ENCODE data around the gene KLHL25. TPM values are rescaled to one million over a fixed set of nuclear protein-coding genes. Genes with fewer than 3 reads are reported as not detected.
A peak's percentile ranks its signal among the peaks of the same experiment; 100 is the strongest.
"Not testable (repeated sequence)": the region's sequence is repeated elsewhere in the genome, so short reads cannot be mapped to it uniquely, and the experiment has no call there.

KLHL25 gene
- total and polyA plus RNA-seq, 5 donors from 2014 or later, result 0.76 to 8.8 (median 1.5) TPM

DNA sequence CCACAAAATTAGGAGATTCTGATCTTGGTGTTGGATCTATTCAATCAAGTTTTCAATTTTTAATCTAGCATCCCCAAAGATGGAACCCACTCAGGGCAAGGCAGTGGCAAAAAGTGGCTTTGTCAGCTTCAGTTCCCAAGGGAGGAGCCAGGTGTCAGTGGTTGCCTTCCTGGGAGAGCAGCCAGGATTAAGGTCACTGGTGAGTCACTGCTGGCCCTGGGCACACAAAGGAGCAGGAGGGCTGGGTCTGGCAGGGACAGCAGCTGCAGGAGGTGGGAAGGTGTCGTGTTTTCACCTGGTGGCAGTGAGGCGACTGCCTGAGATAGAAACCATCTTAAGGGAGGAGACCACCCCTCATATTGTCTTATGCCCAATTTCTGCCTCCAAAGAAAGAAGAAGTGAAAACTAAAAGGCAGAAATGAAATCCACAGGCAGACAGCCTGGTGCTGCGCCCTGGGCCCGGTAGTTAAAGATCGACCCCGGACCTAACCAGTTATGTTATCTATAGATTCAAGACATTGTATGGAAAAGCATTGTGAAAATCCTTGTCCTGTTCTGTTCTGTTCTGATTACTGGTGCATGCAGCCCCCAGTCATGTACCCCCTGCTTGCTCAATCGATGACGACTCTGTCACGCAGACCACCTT lies 5.9 kb upstream of the KLHL25 start:
- Mint-ChIP-seq H3K27ac (no peak overlapping the region), H3K27me3 (peaks cover 16% of the 10 kb centered on the region), H3K4me1 (peaks cover 0 to 6% (median 5%) of the 10 kb centered on the region in 4 donors), H3K9me3 (no peaks in the 10 kb centered on the region), H3K4me3 (peak overlapping the region in 1 of 4 donors; percentile 16), H3K36me3 (peaks cover 3% of the 10 kb centered on the region)
- ATAC-seq (ENCODE audit: low read depth in 2 of 2) (no peak), DNase-seq (no peak)
- Histone ChIP-seq H3K27me3 (ENCODE audit: control insufficient read depth, insufficient read depth, low read length) (peaks cover 3% of the 10 kb centered on the region), H3K4me1 (ENCODE audit: control insufficient read depth, insufficient read depth, low read length, poor library complexity, severe bottlenecking) (peaks cover 1% of the 10 kb centered on the region), H3K9me3 (ENCODE audit: control insufficient read depth in 2 of 2, low read length in 2 of 2) (no peaks in the 10 kb centered on the region), H3K27ac (ENCODE audit: insufficient read depth, low read length, poor library complexity, severe bottlenecking) (no peak overlapping the region), H3K4me3 (ENCODE audit: low read depth, low read length) (no peak overlapping the region), H3K36me3 (ENCODE audit: control insufficient read depth, insufficient read depth, low read length) (no peaks in the 10 kb centered on the region)

DNA sequence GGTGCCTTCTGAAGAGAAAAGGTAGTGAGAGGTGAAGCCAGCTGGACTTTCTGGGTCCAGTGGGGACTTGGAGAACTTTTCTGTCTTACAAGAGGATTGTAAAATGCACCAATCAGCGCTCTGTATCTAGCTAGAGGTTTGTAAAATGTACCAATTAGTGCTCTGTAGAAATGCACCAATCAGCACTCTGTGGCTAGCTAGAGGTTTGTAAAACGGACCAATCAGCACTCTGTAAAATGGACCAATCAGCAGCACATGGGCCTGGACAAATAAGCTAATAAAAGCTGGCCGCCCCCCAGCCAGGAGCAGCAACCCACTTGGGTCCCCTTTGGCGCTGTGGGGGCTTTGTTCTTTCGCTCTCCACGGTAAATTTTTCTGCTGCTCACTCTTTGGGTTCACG lies 1.6 kb upstream of the KLHL25 start:
- H3K27ac Mint-ChIP-seq; H3K4me3 ChIP-seq (ENCODE audit: low read depth, low read length); H3K27ac ChIP-seq (ENCODE audit: insufficient read depth, low read length, poor library complexity, severe bottlenecking); H3K9me3 ChIP-seq (ENCODE audit: control insufficient read depth in 2 of 2, low read length in 2 of 2); ATAC-seq (ENCODE audit: low read depth in 2 of 2); H3K9me3 Mint-ChIP-seq; H3K27me3 ChIP-seq (ENCODE audit: control insufficient read depth, insufficient read depth, low read length); DNase-seq; H3K36me3 ChIP-seq (ENCODE audit: control insufficient read depth, insufficient read depth, low read length); H3K36me3 Mint-ChIP-seq: not testable (repeated sequence)
- H3K4me3 Mint-ChIP-seq, result peak overlapping the region in 2 of 4 donors; percentile 84 to 92
- H3K27me3 Mint-ChIP-seq, result peaks cover 17% of the 10 kb centered on the region
- H3K4me1 ChIP-seq (ENCODE audit: control insufficient read depth, insufficient read depth, low read length, poor library complexity, severe bottlenecking), result peaks cover 25% of the 10 kb centered on the region
- peaks cover 9 to 40% (median 28%) of the 10 kb centered on the region in 4 donors for H3K4me1 Mint-ChIP-seq

DNA sequence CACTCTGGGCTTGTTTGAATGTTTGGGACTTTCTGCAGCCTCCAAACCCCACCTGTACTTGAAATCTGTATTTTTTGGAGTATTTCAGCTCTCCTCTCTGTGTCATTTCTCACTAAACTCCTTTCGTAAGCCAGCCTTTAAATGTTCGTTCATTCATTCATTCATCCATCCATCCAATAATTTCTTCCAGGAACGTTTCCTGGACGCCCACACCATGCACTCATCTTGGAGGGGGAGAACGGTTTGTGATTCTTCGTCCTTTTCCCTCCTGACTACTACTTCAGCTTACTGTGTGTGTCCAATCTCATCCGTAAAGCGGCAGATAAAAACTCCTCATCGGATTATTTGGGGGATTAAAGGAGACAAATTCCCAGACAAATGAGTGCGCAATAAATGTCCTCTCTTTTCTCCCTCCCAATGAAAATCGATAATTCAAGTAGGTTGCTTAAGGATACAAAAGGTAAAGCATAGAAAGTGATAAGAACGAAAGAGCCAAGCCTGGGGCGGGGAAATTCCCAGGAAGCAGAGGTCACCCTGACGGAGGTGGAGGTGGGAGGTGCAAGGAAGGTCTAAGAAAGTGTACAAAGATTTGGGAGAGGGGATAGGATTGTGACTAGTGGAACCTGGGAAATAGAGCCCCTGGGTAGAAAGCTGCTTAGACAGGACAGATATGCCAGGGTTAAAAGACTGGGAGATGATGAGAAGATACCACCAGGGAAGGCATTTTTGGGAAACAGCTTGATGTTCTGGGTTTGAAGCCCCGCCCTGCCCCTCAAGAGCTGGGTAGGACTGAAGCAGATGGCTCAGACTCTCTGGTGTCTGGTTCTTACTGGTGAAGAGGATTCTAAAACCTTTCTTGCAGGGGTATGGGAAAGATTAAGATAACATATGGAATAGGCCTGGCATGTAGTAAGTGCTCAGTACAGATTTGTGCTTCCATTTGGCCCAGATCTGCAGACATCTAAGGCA lies 896 bp upstream of the KLHL25 start:
- H3K27ac ChIP-seq (ENCODE audit: insufficient read depth, low read length, poor library complexity, severe bottlenecking), result no peak overlapping the region
- no peaks in the 10 kb centered on the region for H3K9me3 Mint-ChIP-seq
- ATAC-seq (ENCODE audit: low read depth in 2 of 2), result no peak

GRCh38 chr15:85793641-85794597 lies 806 bp downstream of the KLHL25 start:
- peak overlapping the region; percentile 78 for H3K27ac ChIP-seq (ENCODE audit: insufficient read depth, low read length, poor library complexity, severe bottlenecking)
- H3K36me3 ChIP-seq (ENCODE audit: control insufficient read depth, insufficient read depth, low read length), result no peaks in the 10 kb centered on the region
- Mint-ChIP-seq H3K36me3 (peaks cover 3% of the 10 kb centered on the region), H3K27ac (peak overlapping the region; percentile 56 to 89 (median 88)), H3K27me3 (peaks cover 12% of the 10 kb centered on the region), H3K4me1 (peaks cover 9 to 52% (median 36%) of the 10 kb centered on the region in 4 donors), H3K4me3 (peak overlapping the region; percentile 87 to 95 (median 94)), H3K9me3 (no peaks in the 10 kb centered on the region)
- peak overlapping the region; percentile 85 for H3K4me3 ChIP-seq (ENCODE audit: low read depth, low read length)
- H3K27me3 ChIP-seq (ENCODE audit: control insufficient read depth, insufficient read depth, low read length), result peaks cover 3% of the 10 kb centered on the region
- peak in 1 of 2 donors; percentile 19 for ATAC-seq (ENCODE audit: low read depth in 2 of 2)
- H3K4me1 ChIP-seq (ENCODE audit: control insufficient read depth, insufficient read depth, low read length, poor library complexity, severe bottlenecking), result peaks cover 25% of the 10 kb centered on the region
- H3K9me3 ChIP-seq (ENCODE audit: control insufficient read depth in 2 of 2, low read length in 2 of 2), result no peaks in the 10 kb centered on the region
- peak in 2 of 3 donors; percentile 43 to 63 for DNase-seq

More for the DNA sequence above, 896 bp upstream of the KLHL25 start:
- DNase-seq, result no peak
- H3K27me3 Mint-ChIP-seq, result peaks cover 17% of the 10 kb centered on the region
- Histone ChIP-seq H3K4me3 (ENCODE audit: low read depth, low read length) (peak overlapping the region; percentile 78), H3K36me3 (ENCODE audit: control insufficient read depth, insufficient read depth, low read length) (no peaks in the 10 kb centered on the region), H3K27me3 (ENCODE audit: control insufficient read depth, insufficient read depth, low read length) (peaks cover 3% of the 10 kb centered on the region), H3K4me1 (ENCODE audit: control insufficient read depth, insufficient read depth, low read length, poor library complexity, severe bottlenecking) (peaks cover 25% of the 10 kb centered on the region), H3K9me3 (ENCODE audit: control insufficient read depth in 2 of 2, low read length in 2 of 2) (no peaks in the 10 kb centered on the region)
- H3K36me3 Mint-ChIP-seq, result peaks cover 4% of the 10 kb centered on the region
- H3K27ac Mint-ChIP-seq, result peak overlapping the region in 2 of 3 donors; percentile 68 to 75
- peak overlapping the region; percentile 80 to 95 (median 90) for H3K4me3 Mint-ChIP-seq
- H3K4me1 Mint-ChIP-seq, result peaks cover 9 to 42% (median 29%) of the 10 kb centered on the region in 4 donors

DNA sequence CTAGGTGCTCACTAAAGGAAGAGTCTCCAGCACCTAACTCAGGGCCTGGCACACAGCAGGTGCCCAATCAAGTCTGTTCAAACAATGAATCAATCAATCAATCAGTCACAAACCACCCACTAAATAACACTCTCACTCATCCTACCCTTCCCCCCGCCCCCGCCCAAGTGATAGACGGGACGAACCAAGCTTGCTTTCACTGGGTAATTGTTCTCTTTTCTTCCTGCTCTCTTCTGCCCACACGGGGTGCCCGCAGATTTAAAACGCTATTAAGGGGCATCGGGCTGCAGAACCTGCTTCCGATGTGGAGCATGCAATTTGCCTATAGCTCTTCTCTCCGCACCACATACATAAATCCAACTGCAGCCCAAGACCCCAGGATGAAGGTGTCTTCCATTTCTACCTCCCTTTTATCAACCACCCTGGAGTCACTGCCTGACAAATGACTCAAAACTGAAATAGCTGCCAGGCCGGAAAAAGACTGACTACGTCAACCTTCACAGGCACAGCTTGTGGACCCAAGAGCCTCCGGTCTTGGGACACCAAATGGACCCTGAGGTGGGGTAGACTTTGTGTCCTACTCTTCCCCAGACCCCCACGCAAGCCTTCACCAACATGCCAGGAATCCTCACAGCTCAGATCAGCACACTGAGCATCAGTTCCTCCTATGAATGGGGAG lies 1.7 kb downstream of the KLHL25 start:
- no peak for ATAC-seq (ENCODE audit: low read depth in 2 of 2)
- Mint-ChIP-seq H3K36me3 (peaks cover 3% of the 10 kb centered on the region), H3K9me3 (no peaks in the 10 kb centered on the region), H3K27ac (peak overlapping the region; percentile 56 to 88 (median 58)), H3K27me3 (peaks cover 9% of the 10 kb centered on the region), H3K4me3 (peak overlapping the region; percentile 87 to 95 (median 94)), H3K4me1 (peaks cover 9 to 57% (median 37%) of the 10 kb centered on the region in 4 donors)
- Histone ChIP-seq H3K9me3 (ENCODE audit: control insufficient read depth in 2 of 2, low read length in 2 of 2) (no peaks in the 10 kb centered on the region), H3K27me3 (ENCODE audit: control insufficient read depth, insufficient read depth, low read length) (peaks cover 3% of the 10 kb centered on the region), H3K4me3 (ENCODE audit: low read depth, low read length) (peak overlapping the region; percentile 85), H3K36me3 (ENCODE audit: control insufficient read depth, insufficient read depth, low read length) (no peaks in the 10 kb centered on the region), H3K4me1 (ENCODE audit: control insufficient read depth, insufficient read depth, low read length, poor library complexity, severe bottlenecking) (peaks cover 25% of the 10 kb centered on the region), H3K27ac (ENCODE audit: insufficient read depth, low read length, poor library complexity, severe bottlenecking) (no peak overlapping the region)
- peak in 2 of 3 donors; percentile 24 to 62 for DNase-seq

DNA sequence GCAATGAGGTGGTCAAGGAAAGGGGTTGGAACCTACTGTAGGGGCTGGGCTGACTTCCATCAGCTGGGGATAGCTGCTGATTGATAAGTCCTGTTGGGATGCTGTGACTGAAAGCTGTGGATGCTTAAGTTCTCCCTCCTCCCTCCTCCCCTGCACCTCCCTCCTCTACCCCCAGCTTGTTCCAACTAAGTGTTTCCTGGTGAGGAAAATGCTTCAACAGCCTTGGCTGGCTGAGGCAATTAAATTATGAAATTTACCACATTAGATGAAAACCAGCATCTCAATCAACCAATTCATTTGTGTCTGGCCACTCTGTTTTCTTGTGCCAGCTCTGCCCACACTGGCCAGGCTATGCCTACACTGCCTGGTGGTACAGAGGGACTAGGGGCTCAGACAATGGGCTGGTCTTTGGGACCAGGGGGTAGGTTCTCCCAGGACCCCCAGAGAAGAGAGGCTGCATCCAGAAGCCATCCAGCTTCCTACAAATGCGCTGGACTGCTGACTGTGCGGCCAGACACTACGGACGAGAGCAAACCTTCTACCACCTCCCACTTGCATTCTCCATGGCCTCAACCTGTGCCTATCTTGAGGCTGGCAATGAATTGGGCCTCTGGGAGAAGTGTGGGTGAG lies 2.5 kb downstream of the KLHL25 start:
- peak overlapping the region in 1 of 3 donors; percentile 88 for H3K27ac Mint-ChIP-seq
- peaks cover 15 to 64% (median 41%) of the 10 kb centered on the region in 4 donors for H3K4me1 Mint-ChIP-seq

More for the DNA sequence above, 2.5 kb downstream of the KLHL25 start:
- Mint-ChIP-seq H3K27me3 (peaks cover 9% of the 10 kb centered on the region), H3K4me3 (peak overlapping the region in 3 of 4 donors; percentile 59 to 95 (median 87)), H3K36me3 (peaks cover 3% of the 10 kb centered on the region), H3K9me3 (no peaks in the 10 kb centered on the region)
- ATAC-seq (ENCODE audit: low read depth in 2 of 2) (no peak), DNase-seq (no peak)
- peaks cover 25% of the 10 kb centered on the region for H3K4me1 ChIP-seq (ENCODE audit: control insufficient read depth, insufficient read depth, low read length, poor library complexity, severe bottlenecking)
- no peaks in the 10 kb centered on the region for H3K9me3 ChIP-seq (ENCODE audit: control insufficient read depth in 2 of 2, low read length in 2 of 2)
- H3K27ac ChIP-seq (ENCODE audit: insufficient read depth, low read length, poor library complexity, severe bottlenecking), result no peak overlapping the region
- no peaks in the 10 kb centered on the region for H3K36me3 ChIP-seq (ENCODE audit: control insufficient read depth, insufficient read depth, low read length)
- H3K4me3 ChIP-seq (ENCODE audit: low read depth, low read length), result peak overlapping the region; percentile 85
- H3K27me3 ChIP-seq (ENCODE audit: control insufficient read depth, insufficient read depth, low read length), result no peaks in the 10 kb centered on the region
